ACHN (cell line): ENCODE data around the gene PRDM13.

Experiments
- DNase-seq: peaks from one replicate; pipeline ENCODE4 v3.0.0-alpha.2; 2015
- in situ Hi-C: cut with HindIII; loops from 2 replicates; pipeline ENCODE4 v1.10.0; 2017; ENCODE audit warnings: low sequenced_read_pairs, low pct_ligation_motif_present, low pct_unique_long_range_greater_than_20kb

Gene PRDM13

GRCh38 chr6:99602520-99603420, 3.9 kb upstream of the PRDM13 start:
- in situ Hi-C loops = loop anchor here (25.0 kb wide), 1 partner anchor 135 kb away; no protein-coding TSS in a partner anchor
- DNase-seq = no peak

- DNase-seq = peak; percentile 49
- in situ Hi-C loops = loop anchor here (25.0 kb wide), 1 partner anchor 134 kb away; no protein-coding TSS in a partner anchor
Measured at GRCh38 chr6:99603421-99604165, 3.0 kb upstream of the PRDM13 start.

- in situ Hi-C loops = loop anchor here (25.0 kb wide), 1 partner anchor 133 kb away; no protein-coding TSS in a partner anchor
- no peak for DNase-seq
Measured at GRCh38 chr6:99604166-99605073, 2.2 kb upstream of the PRDM13 start.

- DNase-seq = no peak
- in situ Hi-C loops = loop anchor here (25.0 kb wide), 1 partner anchor 132 kb away; no protein-coding TSS in a partner anchor
Measured at GRCh38 chr6:99605074-99605734, 1.4 kb upstream of the PRDM13 start.

GRCh38 chr6:99605911-99606655, 550 bp upstream of the PRDM13 start:
- no peak for DNase-seq
- in situ Hi-C loops = loop anchor here (25.0 kb wide), 1 partner anchor 131 kb away; no protein-coding TSS in a partner anchor

- in situ Hi-C loops = loop anchor here (25.0 kb wide), 1 partner anchor 130 kb away; no protein-coding TSS in a partner anchor
- DNase-seq = no peak
Measured at GRCh38 chr6:99607416-99608036, 893 bp downstream of the PRDM13 start.

- in situ Hi-C loops = loop anchor here (25.0 kb wide), 1 partner anchor 129 kb away; no protein-coding TSS in a partner anchor
- no peak for DNase-seq
Measured at GRCh38 chr6:99608059-99608885, 1.6 kb downstream of the PRDM13 start.

GRCh38 chr6:99608886-99609482, 2.4 kb downstream of the PRDM13 start:
- no peak for DNase-seq
- in situ Hi-C loops = loop anchor here (25.0 kb wide), 1 partner anchor 128 kb away; no protein-coding TSS in a partner anchor

- in situ Hi-C loops = loop anchor here (25.0 kb wide), 1 partner anchor 127 kb away; no protein-coding TSS in a partner anchor
- DNase-seq = no peak
Measured at GRCh38 chr6:99609905-99610489, 3.4 kb downstream of the PRDM13 start.

- in situ Hi-C loops = loop anchor here (25.0 kb wide), 1 partner anchor 126 kb away; no protein-coding TSS in a partner anchor
- DNase-seq = no peak
Measured at GRCh38 chr6:99611148-99611547, 4.5 kb downstream of the PRDM13 start.

GRCh38 chr6:99612551-99613408, 6.1 kb downstream of the PRDM13 start:
- in situ Hi-C loops = loop anchor here (25.0 kb wide), 1 partner anchor 125 kb away; no protein-coding TSS in a partner anchor

GRCh38 chr6:99613409-99613704, 6.7 kb downstream of the PRDM13 start:
- DNase-seq = peak; percentile 13
- in situ Hi-C loops = loop anchor here (25.0 kb wide), 1 partner anchor 124 kb away; no protein-coding TSS in a partner anchor

More at GRCh38 chr6:99612551-99613408, 6.1 kb downstream of the PRDM13 start:
- no peak for DNase-seq

- in situ Hi-C loops = loop anchor here (25.0 kb wide), 1 partner anchor 123 kb away; no protein-coding TSS in a partner anchor
- DNase-seq = no peak
Measured at GRCh38 chr6:99613705-99614429, 7.2 kb downstream of the PRDM13 start.
